ENCODE measurements around the gene MEGF6. TPM values are rescaled to one million over a fixed set of nuclear protein-coding genes. Genes with fewer than 3 reads are reported as not detected.

Gene MEGF6
- total RNA-seq, 2 experiments from 2014 or later, result 2.0 to 2.5 TPM

DNA sequence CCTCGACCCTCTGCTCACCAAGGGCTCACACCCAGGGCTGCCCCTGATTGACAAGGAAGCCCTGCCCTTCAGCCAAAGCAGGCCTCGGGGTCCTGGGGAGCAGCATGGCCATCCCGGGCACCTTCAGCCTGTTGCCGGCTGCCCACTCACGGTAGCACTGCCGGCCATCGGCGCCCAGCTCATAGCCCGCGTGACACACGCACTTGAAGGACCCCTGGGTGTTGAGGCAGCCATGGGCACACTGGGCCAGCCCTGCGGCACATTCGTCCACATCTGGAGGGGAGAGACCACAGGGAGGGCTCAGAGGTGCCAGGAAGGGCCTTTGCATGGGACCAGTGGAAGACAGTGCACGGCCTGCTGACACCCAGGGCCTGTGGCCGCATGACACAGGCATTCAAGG, 99.5 kb downstream of the MEGF6 start:
- Mint-ChIP-seq H3K4me1 (ENCODE audit: low read depth) (peaks cover 3% of the 10 kb centered on the region), H3K27me3 (no peaks in the 10 kb centered on the region), H3K36me3 (ENCODE audit: low read depth) (no peaks in the 10 kb centered on the region), H3K9me3 (no peaks in the 10 kb centered on the region), H3K4me3 (no peak overlapping the region), H3K27ac (no peak overlapping the region)
- ATAC-seq (no peak), DNase-seq (no peak)
- POLR2A ChIA-PET, result no interaction called here
- TF ChIP-seq CTCF (IDR thresholded peaks at IDR 0.05), result no peak
- CTCF ChIA-PET, result no interaction called here
- intact Hi-C loops (cut with micrococcal nuclease), result no loop called here

DNA sequence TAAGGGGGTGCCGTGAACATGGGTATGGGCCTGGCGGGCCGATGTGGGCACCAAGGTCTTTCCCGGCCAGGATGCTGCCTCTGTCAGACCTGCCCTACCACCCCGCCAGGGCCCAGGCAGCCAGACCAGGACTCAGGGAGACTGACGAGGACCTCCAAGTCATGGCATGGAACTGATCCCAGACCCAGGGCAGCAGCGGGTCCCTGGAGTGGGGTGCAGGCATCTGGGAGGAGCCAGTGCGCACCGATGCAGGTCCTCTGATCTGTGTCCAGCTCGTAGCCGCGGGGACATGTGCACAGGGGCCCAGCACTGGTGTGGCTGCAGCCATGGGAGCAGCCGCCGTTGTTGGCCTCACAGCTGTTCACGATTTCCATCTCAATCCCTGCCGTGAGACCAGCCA, 100.0 kb downstream of the MEGF6 start:
- CTCF ChIA-PET, result no interaction called here
- H3K36me3 Mint-ChIP-seq (ENCODE audit: low read depth), result no peaks in the 10 kb centered on the region

DNA sequence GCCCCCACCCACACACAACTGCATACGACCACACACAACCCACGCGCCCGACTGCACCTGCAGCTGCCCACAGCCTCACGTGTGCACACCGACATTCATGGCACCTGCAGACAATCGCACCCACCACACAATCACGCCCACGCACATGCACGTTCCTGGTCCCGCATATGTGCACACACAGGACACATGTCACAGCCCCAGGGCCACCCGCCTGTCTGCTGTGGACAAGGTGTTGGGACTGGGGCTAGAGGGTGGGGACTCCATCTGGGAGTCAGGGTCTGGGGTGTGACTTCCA, 100.4 kb downstream of the MEGF6 start:
- peaks cover 3% of the 10 kb centered on the region for H3K4me1 Mint-ChIP-seq (ENCODE audit: low read depth)
- CTCF ChIA-PET, result no interaction called here
- H3K9me3 Mint-ChIP-seq, result no peaks in the 10 kb centered on the region
- ATAC-seq (no peak), DNase-seq (no peak)
- no peak overlapping the region for H3K4me3 Mint-ChIP-seq
- TF ChIP-seq CTCF (IDR thresholded peaks at IDR 0.05), result no peak
- POLR2A ChIA-PET, result no interaction called here
- no peaks in the 10 kb centered on the region for H3K36me3 Mint-ChIP-seq (ENCODE audit: low read depth)
- no peak overlapping the region for H3K27ac Mint-ChIP-seq
- intact Hi-C loops (cut with micrococcal nuclease), result no loop called here
- H3K27me3 Mint-ChIP-seq, result no peaks in the 10 kb centered on the region

More for the DNA sequence above, 100.0 kb downstream of the MEGF6 start:
- POLR2A ChIA-PET, result no interaction called here
- ATAC-seq, result no peak
- intact Hi-C loops (cut with micrococcal nuclease), result no loop called here
- no peak overlapping the region for H3K4me3 Mint-ChIP-seq
- no peaks in the 10 kb centered on the region for H3K9me3 Mint-ChIP-seq
- TF ChIP-seq CTCF (IDR thresholded peaks at IDR 0.05), result no peak
- no peak overlapping the region for H3K27ac Mint-ChIP-seq
- DNase-seq, result no peak
- H3K4me1 Mint-ChIP-seq (ENCODE audit: low read depth), result peaks cover 3% of the 10 kb centered on the region
- no peaks in the 10 kb centered on the region for H3K27me3 Mint-ChIP-seq

GRCh38 chr1:3510136-3510955, 101.0 kb downstream of the MEGF6 start:
- H3K9me3 Mint-ChIP-seq, result no peaks in the 10 kb centered on the region
- no peak for ATAC-seq
- intact Hi-C loops (cut with micrococcal nuclease), result no loop called here
- peaks cover 3% of the 10 kb centered on the region for H3K4me1 Mint-ChIP-seq (ENCODE audit: low read depth)
- CTCF ChIA-PET, result interaction anchor here (1.3 kb wide), 1 partner anchor 19 kb away, joined by 3 read pairs; no protein-coding TSS in a partner anchor
- TF ChIP-seq CTCF (IDR thresholded peaks at IDR 0.05), result no peak
- H3K4me3 Mint-ChIP-seq, result no peak overlapping the region
- no peaks in the 10 kb centered on the region for H3K36me3 Mint-ChIP-seq (ENCODE audit: low read depth)
- POLR2A ChIA-PET, result no interaction called here
- no peak for DNase-seq
- no peak overlapping the region for H3K27ac Mint-ChIP-seq
- H3K27me3 Mint-ChIP-seq, result no peaks in the 10 kb centered on the region

DNA sequence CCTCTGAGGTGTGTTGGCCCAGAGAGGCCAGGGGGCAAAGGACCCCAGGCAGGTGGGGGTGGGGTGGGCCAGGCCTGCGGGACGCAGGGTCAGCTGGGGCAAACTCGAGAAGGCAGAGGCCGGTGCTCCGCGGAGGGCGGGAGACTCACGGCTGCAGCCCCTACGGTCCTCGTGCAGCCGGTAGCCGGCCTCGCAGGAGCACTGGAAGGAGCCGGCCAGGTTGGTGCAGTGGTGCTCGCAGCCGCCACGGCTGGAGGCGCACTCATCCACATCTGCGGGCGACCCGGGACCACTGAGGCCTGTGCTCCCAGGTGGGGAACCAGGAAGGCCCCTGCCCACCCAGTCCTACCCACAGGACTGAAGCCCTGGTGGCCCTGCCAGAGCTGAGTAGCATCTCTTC, 101.6 kb downstream of the MEGF6 start:
- H3K36me3 Mint-ChIP-seq (ENCODE audit: low read depth), result no peaks in the 10 kb centered on the region
- H3K4me3 Mint-ChIP-seq, result no peak overlapping the region
- peaks cover 3% of the 10 kb centered on the region for H3K4me1 Mint-ChIP-seq (ENCODE audit: low read depth)
- CTCF ChIA-PET, result interaction anchor here (1.3 kb wide), 1 partner anchor 19 kb away, joined by 3 read pairs; no protein-coding TSS in a partner anchor
- DNase-seq (no peak), ATAC-seq (no peak)
- H3K27ac Mint-ChIP-seq, result no peak overlapping the region
- TF ChIP-seq CTCF (IDR thresholded peaks at IDR 0.05), result no peak
- H3K27me3 Mint-ChIP-seq, result no peaks in the 10 kb centered on the region
- H3K9me3 Mint-ChIP-seq, result no peaks in the 10 kb centered on the region
- intact Hi-C loops (cut with micrococcal nuclease), result no loop called here
- POLR2A ChIA-PET, result no interaction called here

Data from activated CD8-positive, alpha-beta T cell treated with anti-CD3 and anti-CD28 coated beads for 36 hours (primary cell).